DMS153 treated with DMSO at 0.1 percent for 48 hours (cell line): ENCODE measurements around the gene LTB4R.
A peak's percentile ranks its signal among the peaks of the same experiment; 100 is the strongest.

Experiments
- DNase-seq: peaks from one replicate; lab custom pipeline; 2025; ENCODE audit not compliant: unreplicated experiment; lab: John Stamatoyannopoulos, UW

LTB4R gene

DNA sequence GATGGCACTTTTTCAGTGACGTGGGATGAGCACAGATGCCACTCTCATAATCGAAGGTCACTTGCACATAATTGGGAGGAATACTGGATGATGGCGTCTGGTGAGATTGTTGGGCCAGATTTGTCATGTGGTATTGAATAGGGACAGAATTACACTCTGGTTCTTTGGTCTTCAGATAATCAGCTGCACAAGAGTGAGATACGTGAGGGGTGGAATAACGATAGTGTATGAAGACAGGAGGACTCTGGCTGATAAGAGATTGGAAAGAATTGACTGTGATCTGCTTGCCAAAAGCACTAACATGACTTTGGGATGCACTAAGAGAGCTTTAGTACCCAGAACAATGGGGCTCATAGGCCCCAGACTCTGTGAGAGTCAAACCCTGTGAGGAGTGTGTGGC, 32.9 kb upstream of the LTB4R start:
- no peak for DNase-seq

DNA sequence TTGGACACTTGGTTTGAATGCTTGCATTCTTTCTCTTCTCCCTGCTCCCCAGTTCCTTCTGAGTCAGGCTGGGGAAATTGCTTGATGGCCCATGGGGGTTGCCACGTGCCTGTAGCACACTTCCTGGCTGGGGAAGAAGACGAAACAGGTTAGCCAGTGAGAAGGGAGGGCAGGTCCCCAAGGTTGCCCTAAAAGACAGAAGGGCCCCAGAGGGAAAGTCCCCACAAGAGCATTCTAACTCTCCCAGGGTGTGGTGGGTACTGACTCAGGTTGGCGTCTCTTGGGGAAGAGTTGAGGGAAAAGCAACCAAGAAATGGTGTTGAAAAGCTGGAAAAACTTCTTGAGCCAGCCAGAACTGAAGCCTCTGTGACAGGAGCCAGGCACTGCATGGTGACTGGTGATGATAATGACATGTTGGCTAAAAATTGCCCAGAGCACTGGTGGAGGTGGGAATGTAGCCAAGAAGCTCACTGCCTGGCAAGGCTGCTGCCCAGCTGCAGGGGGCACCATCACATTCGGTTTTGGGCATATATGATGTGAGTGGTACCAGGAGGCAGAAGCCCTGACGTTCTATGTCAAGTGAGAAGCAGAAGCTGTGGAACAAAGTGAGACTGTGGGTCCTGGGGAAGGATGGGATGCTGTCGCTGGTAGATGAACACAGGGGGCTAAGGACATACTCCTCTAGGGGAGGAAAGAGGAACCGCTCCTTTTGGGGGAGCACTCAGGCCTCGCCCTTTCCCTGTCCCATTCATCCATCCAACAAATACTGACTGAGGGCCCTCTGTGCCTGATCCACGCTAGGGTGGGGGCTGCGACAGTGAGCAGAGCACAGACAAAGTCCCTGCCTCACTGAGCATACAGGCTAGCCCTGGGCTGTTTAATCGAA, 31.8 kb upstream of the LTB4R start:
- DNase-seq: no peak

- DNase-seq: no peak
Measured at GRCh38 chr14:24280797-24281460, 30.4 kb upstream of the LTB4R start.

GRCh38 chr14:24281636-24282035, 29.7 kb upstream of the LTB4R start:
- DNase-seq: no peak

- DNase-seq: no peak
Measured at GRCh38 chr14:24282736-24283135, 28.6 kb upstream of the LTB4R start.

DNA sequence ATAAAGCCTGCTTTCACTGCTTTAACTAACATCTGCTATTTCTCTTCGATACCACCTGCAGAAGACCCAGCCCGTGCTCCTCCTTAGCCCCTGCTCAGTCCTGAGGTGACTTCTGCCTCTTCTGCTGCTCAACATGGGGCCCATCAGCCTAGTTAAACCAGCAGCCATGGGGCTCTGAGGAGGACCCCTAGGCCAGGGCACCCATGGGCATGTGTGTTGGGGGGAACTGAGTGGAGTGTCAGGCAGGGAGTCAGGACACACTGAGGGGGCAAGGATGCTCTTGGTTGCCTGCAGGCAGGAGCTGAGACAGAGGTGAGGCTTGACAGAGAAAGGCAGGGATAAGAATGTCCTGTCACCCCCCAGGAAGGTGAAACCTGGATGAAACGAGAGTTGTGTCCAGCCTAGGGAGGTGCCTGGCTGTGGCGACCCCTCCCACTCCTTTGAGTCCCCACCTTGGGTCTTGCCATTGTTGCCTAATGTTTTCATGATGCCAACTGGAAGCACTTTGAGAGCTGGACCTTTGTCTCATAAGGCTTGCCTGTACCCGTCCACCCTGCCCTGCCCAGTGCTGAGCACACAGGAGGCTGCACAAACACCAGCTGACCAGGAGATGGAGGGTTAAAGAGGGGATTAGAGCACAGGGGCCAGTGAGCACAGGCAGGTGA, 27.4 kb upstream of the LTB4R start:
- no peak for DNase-seq

DNA sequence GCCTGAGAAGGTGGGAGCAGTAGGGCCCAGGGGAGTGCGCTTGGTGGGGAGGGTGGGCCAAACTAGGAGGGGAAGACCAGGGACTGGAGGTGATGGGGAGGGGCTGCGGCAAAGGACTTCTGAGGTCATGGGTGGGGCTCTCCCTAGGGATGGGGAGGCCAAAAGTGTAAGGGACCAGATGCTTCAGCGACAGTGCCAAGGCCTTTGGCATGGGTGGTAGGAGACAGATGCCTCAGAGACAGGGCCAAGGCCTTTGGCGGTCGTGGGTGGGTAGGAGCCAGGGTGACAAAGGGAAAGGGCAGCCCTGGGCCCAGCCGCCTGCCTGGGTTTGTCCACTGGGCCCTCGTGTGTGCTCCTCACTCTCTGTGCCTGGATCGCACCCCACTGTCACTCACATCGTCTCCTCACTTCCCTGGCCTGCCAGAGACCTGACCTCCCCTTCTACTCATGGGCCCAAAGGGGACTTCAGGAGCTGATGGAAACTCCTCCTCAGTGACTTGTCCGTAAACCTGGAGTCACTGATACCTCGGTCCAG, 26.7 kb upstream of the LTB4R start:
- no peak for DNase-seq

DNA sequence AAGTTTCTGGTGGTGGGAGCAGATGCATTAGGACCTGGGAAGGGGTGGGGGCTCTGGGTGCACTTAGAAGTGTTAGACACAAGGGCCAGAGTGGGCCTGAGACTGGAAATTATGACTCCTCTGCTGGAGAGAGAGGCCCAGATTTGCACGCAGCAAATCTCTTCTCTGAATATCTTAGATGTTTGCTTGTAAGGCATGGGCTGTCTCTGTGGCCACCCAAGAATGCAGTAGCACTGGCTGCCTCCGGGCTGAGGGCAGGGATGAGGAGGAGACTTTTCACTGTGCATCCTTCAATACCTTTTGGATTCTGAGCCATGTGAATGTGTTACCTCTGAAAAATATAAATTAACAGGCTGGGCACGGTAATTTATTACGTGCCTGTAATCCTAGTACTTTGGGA, 26.0 kb upstream of the LTB4R start:
- no peak for DNase-seq

- no peak for DNase-seq
Measured at GRCh38 chr14:24286996-24287395, 24.3 kb upstream of the LTB4R start.

DNA sequence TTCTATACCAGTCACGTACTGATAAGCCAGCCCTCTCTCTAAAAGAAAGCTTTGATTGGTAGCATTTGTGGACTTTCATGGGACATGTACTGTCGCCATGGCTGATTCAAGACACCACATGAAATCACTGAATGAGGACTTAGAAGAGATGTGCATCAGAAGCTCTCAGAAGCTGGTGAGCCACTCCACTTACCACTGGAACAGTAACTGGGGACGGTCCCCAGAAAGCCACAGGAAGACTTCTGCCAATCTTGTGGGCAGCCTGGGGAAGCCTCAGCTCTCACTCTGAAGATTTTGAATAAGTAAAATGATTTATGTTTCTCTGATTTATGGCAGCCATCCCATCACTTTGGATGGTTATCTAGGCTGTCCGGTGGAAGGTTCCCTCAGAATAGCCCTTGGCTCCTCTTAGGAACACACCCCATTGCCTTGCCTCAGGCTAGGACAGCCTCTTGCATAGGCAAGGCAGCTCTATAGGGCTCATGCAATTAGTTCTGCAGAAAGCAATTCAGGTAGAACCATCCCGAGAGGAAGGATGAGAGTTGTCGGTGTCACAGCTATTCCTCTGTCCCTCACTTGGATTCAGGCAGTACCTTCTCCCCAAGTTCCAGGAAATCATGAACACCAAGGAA, 21.5 kb upstream of the LTB4R start:
- DNase-seq: no peak

DNA sequence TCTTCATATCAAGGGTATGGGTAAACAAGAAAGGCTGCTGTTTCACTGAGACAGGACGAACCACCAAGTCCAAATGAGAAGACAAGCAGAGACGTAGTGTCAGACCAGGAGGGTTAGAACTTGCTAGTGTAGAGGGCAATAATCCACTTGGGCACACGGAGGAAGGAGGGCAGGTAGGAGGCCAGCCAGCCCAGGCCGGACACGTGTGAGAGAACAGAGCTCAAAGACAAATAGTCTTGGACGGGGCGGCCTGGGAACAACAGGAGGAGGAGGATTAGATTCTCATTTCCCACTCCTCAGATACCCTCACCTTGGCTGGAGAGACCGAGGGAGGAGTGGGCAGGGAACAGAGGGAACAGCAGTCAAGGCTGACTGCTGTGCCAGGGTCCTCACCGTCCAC, 20.6 kb upstream of the LTB4R start:
- DNase-seq: no peak

- no peak for DNase-seq
Measured at GRCh38 chr14:24291446-24292117, 19.7 kb upstream of the LTB4R start.

GRCh38 chr14:24292118-24292807, 19.0 kb upstream of the LTB4R start:
- no peak for DNase-seq

DNA sequence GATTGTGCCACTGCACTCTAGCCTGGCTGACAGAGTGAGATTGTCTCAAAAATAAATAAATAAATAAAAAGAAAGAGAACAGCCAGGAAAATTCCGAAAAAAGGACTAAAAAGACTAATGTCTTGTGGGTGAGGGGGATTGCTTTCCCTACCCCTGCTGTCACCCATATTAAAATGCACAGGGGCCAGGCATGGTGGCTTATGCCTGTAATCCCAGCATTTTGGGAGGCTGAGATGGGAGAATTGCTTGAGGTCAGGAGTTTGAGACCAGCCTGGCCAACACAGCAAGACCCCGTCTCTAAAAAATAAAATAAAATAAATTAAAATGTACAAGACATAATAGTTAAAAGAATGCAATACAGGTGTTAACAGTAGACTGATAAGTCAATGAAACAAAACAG, 17.8 kb upstream of the LTB4R start:
- DNase-seq: no peak

DNA sequence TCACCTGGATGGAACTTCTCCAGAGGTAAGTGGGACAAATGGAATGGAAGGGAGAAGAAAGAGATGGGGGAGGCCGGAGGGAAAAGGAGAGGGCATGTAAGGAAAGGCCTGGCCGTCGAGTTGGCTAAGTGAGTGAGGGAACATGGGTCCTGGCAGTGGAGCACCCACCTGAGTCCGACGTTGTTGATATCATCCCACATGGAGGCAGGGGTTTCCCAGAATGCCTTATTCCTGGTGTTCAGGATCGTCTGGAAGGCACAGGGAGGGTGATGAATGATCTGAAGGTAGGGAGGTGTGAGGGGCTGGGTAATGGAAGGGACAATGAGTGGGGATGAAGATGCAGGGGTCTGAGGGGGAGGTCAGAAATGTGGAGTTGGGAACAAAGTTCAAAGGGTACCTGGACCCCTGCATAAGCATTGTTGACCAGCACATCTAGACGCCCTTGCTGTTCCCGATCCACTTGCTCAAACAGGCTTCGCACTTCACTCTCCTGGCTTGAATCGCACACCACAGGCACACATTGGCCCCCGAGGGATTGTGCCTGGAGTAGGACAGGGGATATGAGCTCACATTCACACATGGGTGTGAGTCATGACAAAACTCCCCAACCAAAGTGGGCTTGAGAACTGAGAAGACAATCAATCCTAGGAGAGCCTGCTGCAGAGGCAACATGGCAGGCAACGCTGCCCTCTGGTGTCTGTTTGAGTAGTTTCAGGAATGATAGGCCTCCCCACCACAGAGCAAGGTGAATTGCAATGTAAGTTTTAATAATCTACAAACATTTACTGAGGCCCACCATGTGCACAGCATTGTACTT, 14.8 kb upstream of the LTB4R start:
- DNase-seq: peak; percentile 42

DNA sequence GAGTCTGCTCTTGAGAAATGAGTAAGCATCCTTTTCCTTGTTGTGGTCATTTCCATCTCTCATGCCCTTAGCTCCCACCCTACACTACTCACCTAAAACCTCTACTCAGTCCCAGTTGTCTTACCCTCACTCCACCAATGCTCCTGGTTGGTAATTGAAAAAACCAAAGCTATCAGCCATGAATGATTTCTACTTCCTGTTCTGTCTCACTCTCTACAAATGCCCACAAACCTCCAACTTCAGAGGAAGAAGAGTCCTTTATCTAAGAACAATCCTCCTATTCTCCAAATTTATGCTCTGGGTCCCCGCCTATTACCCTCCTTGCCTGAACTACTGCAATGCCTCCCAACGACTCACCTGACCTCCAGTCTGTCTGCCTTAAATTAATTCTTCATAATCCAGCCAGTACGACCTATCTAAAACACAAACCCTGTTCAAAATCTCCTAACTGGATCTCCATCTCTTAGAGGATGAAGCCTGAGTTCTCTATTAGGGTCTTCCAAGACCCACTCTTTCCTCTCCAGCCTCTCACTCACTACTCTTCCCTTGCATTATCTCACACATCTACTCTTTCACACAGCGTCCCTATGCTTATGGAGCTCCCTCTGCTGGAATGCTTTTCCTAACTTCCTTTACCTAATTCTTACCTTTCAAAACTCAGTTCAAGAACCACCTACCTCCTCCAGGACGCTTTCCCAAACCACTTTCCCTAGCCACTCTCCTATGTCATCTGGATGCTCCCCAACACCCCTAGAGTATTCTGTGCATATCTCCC, 13.9 kb upstream of the LTB4R start:
- DNase-seq: peak; percentile 17

DNA sequence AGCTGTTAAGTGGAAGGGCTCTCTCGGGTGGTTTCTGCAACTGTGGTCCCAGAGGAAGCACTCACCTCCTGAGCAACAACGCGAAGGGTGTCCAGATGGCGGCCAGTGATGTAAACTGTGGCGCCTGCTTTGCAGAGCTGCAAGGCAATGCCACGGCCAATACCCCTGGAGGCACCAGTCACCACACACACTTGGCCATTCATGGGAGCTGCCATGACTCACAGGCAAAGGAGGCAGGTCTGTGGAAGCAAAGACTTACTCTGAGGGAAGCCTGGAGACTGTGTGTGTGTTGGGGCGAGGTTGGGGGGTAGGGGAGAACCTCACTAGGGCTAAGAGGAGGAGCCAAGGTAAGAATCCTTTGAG, 12.4 kb upstream of the LTB4R start:
- DNase-seq: no peak
